Stimulated activated CD8-positive, alpha-beta memory T cell treated with anti-CD3 and anti-CD28 coated beads, Interleukin-15, amount 100 ng/mL, for 48 hours (primary cell): ENCODE results near the gene SMG7.

ENCODE experiments used
- DNase-seq, 2 donors: peaks; one replicate each; pipeline ENCODE4 v3.0.0-alpha.2; 2020; ENCODE audit warnings: low read depth in 2 of 2

SMG7 gene

DNA sequence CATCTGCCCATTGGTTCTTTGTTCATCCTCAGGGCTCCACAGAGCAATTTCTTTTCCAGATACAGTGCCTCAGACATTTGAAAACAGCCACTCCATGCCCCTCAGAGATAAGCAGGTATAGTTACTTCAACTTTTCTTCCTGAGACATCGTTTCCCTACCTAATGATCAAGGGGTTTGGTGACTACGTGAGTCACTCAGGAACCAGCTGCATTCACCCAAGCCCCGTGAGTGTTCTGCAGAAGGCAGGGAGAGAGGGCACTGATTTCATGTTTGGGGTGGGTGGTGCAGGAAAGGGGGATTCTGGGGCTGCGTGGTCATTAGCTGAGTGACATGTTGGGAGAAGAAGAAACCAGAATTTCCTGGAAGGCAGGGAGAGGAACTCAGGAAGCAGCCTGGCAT lies 93.0 kb downstream of the SMG7 start:
- no peak for DNase-seq

DNA sequence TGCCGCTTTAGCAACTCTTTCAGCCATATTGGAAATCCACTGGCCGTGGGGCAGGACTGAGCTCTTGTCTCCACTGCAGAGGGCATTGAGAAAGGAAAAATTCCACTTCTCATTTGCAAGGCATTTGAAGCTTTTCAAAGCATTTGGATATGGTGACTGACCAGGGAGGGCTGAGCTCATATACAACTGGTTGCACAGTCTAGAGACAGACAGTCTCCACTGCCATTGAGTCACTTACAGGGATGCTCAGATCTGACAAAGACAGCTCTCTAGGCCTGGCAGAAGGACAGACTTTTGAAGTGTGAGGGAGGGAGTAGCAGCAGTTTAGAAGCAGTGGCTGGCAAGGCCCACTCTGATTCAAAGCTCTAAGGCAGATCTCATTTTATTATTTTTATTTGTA lies 93.7 kb downstream of the SMG7 start:
- DNase-seq, result no peak

DNA sequence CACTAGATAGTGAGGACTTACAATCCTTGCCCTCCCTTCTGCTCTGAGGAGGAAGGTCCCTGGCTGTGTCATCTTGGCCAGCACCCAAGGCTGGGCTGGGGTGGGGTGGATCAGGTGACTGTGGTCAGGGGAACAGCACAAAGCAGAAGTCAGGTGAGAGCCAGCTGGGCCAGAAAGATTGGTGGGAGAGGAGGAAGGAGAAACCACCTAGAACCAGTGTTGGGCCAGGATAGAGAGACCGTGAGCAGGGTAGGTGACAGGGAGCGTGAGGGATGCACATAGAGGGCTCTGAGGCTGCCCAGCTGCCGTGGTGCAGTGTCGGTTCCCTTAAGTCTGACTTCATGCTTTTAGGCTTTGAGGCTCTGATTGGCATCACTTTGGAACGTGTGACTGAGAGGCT lies 95.3 kb downstream of the SMG7 start:
- DNase-seq, result no peak

DNA sequence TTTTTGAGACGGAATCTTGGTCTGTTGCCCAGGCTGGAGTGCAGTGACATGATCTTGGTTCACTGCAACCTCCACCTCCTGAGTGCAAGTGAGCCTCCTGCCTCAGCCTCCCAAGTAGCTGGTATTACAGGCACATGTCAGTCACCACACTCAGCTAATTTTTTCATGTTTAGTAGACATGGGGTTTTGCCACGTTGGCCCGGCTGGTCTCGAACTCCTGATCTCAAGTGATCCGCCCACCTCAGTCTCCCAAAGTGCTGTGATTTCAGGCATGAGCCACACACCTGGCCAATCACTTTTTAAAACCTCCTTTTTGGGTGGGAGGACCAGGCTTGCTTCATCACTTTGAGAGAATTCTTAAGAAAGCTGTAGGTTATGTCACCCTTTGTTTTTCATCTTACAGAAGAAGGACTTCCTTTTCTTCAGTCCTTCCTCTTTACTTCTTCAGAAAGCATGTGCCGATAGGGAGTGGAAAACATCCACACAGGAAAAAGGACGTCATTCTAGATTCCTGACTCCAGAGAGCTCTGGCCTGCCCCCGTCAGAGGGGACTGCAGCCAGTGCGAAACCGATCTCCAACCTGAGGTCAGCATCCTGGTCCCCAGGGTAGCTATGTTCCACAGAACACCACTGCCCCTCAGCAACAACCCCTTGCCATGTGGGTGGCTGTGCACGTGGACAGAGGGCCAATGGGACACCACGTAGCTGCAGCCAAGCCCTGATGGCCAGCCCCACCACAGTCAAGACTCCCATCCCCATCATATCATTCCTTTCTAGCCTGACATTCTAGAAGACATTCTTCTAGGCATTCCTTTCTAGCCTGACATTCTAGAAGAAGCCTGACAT lies 96.1 kb downstream of the SMG7 start:
- DNase-seq, result no peak

DNA sequence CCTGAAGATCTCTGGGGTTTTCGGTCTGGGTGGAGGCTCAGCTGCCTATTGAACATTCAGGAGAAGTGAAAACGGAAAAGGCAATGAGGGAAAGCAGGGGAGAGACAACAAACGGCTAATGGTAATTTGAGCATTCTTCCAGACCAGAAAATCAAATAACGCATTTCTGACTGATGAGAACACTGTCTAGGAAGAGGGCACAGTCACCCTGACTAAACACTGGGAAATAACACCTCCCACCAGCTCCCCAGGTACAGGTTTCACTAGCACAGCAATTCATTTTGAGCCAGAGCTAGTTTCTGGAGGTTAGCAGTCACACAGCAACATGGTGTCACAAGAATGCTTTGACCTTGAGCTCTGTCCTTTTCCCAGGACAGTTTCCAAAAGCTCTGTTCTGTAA lies 96.8 kb downstream of the SMG7 start:
- no peak for DNase-seq

DNA sequence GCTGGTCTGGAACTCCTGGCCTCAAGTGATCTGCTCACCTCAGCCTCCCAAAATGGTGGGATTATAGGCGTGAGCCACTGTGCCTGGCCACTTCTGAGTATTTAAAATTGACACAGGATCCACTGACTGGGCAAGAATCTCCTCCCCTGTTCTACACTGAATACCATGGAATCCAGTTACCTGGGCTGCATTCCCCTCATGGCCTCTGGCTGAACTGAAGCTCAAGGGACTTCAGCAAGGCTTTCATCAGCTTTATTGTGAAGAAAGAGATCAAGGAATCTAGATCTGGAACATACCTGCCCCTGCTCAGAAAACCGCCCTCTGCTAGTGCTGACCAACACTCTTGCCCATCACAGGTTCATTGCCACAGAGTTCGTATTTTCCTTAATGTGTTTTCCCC lies 97.5 kb downstream of the SMG7 start:
- DNase-seq, result no peak

DNA sequence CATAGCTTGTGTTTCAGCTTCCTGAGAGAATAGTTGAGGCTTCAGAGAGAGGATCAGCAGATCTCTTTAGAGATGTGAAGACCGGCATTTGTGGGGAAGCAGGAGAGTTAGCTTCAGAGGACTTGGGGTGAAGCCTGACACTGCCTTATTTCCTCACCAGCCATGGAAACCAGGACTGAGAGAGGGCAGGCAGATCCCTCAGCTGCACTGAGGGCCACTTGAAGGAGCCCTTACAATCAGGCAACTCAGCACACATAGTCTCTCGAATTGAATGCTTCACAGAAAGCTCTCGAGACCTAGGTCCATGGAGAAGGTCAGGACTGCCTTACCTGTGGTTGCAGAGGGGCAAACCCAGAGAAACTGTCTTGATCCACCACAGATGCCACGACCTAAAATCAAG lies 98.2 kb downstream of the SMG7 start:
- no peak for DNase-seq

DNA sequence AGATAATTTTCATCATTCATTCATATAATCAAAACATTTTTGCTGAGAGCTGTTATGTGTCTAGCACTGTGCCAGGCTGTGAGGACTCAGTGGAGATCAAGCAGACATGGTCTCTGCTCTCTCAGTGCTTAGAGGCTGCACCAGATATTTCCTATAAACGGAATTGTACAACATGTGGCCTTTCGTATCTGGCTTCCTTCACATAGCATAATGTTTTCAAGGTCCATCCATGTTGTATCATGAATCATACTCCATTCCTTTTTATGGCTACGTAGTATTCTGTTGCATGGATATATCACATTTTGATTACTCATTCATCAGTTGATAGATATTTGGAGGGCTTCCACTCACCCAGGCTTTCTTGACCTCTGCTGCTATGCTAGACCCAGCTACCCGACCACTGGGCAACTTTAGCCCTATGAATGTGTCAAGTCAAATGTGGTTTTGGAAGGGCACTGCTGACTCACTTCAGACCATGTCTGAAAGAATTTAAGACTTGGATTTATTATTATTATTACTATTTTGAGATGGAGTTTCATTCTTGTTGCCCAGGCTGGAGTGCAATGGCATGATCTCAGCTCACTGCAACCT lies 99.5 kb downstream of the SMG7 start:
- DNase-seq, result no peak

DNA sequence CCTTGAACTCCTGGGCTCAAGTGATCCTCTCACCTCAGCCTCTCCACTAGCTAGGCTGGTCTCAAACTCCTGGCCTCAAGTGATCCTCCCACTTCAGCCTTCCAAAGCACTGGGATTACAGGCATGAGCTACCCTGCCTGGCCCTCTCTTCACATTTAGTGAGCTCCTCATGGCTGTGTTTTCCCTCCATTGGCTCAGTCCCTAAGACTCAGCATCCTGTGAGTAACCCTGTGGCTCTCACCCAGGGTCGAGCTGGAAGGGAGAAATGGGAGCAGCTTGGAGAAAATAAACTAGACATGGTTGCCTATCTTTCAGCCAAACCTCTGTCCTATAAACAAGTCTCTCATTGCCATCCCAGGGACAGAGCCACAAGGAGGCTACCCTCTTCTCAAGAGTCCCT lies 100.4 kb downstream of the SMG7 start:
- DNase-seq, result no peak

DNA sequence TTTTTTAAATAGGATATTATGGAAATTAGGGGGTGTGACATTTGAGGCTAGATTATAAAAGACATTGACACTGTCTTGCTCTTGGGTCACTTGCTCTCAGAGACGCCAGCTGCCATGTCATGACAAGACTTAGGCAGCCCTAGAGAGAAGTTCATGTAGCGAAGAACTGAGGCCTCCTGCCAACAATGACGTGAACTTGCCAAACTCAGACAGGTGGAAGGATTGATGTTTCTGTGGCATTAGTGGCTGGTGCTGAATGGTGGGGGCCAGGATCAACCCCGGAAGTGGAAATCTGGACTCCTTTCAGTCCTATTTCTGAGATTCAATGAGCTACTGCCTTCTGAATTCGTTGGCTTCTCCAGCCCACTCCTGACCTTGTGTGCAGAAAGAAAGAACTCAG lies 103.3 kb downstream of the SMG7 start:
- no peak for DNase-seq

DNA sequence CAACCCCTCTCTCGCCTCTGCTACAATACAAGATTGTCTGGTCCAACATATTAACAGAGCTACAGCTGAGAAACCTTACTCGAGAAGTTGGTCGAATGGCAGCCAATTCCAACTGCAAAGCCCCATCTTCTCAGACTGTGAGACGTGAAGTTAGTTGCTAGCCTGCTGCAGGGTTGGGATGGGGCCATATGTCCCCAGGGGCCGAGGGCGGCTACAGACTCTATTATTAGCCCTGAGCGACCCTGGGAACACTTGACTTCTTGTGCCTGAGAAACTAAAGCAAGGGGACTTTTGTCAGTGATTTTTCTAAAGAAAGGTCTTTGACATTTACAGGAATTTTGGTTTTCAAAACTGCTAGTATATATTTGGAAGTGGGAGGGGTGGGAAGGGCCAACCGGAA lies 104.2 kb downstream of the SMG7 start:
- DNase-seq, result no peak

DNA sequence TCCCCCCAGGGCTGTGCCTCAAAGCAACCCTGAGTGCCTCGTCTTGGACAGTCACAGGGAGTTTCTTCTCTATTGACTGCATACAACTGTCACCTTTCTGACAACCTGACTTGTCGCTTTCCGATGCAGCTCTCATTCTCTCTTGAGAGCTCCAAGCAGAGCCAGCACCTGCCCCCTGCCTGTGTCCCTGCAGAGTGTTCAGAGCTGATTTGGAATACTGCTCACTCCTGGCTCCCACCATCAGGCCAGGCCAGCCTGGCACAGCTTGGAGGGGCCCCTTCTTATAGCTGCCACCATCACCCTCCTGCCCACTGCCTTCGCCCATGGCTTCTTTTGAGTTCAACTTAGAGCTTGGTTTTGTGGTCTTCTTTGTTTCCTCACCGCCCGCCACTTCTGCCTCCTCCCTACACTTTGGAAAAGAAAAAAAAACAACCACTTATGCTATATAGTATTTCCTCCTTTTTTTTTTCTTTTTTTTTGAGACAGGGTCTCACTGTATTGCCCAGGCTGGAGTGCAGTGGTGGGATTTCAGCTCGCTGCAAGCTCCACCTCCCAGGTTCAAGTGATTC lies 105.7 kb downstream of the SMG7 start:
- DNase-seq, result no peak

DNA sequence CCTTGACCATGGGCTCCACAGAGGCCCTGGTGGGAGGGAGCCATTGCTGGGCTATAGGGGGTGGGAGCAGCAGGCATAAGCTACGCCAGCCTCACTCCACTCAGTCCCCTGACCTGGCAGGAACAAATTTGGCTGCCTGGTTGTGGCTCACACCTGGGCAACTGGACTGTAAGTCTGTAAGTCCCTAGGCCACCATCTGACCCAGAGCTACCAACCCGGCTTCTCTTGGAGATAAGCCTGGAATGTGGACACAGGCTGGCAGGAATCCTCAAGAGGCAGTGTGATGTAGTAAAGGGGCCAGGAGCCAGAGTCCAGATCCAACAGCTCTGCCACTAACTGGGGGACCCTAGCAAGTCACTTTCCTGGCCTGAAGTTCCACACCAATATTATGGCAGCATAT lies 106.6 kb downstream of the SMG7 start:
- no peak for DNase-seq

DNA sequence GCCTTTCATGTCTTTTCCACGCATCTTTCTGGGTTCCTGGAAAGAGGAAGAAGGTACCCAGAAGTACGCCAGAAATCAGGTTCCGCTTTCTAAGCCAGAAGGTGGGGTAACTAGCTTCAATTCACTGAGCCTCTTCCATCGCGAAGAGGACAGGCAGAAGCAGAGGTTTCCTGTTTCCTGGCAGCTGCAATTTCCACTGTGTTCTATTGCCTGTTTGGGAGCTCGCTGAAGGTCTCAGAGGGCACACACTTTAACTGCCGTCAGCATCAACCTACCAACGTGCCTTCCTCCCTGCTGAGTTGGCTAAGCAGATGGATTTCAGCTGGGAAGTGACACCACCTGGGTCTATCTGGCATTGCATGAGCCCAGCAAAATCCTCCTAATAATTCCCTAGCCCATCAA lies 108.0 kb downstream of the SMG7 start:
- no peak for DNase-seq

DNA sequence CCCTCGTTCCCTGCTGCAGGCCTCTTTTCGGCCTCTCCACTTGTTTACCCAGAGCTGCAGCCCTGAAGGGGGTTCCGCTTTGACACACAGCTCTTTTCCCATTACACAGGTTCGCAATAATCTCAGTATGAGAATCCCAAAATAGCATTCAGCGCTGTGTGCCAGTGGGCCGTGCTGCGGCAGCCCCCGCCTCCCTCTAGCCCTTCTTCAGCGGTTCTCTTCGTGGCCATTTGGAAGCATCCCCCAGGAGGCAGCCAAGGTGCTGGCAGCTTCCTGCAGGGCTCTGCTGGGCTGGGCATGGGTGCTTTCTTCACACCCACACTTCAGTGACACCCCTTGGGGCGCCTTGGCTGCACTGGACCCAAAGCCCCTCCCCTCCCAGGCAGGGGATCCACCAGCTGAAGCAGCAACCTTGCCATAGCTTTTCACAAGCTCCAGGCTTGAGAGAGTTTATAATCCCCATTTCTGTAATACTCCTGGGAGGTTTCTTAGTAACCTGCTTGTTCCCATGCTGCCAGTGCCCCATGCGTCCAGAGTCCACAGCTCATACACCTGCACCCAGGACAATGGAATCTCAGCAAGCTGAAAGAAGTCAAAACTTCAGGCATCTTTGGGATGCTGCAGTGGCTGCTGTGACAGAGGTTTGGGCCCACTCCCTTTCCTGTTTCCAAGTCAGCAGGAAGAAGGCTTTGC lies 109.9 kb downstream of the SMG7 start:
- DNase-seq, result no peak

DNA sequence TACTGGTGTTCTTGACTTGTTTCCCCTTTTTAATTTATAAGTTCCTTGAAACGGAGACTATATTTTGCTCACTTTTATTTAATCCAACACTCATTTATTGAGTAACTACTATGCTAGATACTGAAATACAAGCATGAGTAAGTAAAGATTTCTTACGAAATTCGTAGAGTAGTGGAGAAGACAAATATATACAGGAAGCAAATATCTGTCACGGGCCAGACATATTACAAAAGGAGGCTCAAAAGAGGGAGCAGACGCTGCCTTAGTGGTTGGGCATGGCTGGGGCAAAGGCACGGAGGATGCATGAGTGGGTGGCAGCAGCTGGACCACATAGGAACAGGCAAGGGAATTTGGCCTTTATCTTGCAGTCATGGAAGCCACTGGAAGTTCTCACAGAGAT lies 111.2 kb downstream of the SMG7 start:
- DNase-seq, result no peak

DNA sequence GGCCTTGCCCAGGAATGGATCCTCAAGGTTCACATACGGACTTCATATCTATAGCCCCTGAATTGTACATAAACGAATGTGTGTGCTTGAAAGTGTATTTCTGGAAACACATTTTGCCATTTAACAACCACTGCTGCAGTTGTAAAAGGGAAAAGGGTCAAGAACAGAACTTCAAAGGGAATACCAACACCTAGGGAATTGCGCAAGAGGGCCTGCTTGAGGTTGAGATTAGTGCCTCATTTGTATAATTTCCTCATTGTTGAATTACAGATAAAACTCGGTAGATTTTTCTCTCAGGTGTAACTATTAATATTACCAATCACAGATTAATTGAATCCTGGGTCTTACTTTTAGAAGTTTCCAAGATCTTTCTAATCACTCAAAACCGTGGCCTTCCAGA lies 111.8 kb downstream of the SMG7 start:
- no peak for DNase-seq

DNA sequence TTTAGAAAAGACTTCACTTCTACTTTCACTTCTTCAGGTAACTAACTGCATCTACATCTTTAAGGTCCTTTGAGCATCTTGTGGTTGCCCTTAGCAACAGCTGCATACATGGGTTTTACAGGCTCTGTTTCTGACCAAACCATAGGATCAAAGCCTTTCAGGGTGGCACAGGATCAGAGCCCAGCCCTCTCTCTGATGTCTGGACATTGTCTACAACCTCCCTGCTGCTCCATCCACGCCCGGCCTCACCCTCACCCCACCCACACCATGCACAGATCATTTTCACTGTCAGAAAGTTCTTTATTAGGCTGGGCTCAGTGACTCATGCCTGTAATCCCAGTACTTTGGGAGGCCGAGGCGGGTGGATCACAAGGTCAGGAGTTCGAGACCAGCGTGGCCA lies 112.7 kb downstream of the SMG7 start:
- DNase-seq, result no peak

DNA sequence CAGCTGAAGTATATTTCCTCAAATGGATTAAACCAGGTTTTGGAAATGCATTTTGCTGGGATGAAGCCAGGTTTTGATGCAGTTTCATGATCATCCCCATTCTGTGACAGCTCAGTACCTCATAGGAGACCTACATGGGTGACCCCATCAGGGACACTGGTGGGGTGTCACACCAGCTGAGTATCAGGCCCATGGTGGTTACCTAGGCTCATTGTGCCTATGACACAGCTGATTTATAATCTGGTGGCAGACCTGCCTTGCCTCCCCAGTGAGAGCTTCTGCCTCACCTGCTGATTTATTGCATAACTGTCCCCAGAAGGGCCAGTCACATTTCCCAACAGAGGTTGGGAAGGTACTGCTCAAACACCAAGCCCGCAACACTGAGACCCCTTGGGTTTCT lies 114.2 kb downstream of the SMG7 start:
- DNase-seq, result no peak

DNA sequence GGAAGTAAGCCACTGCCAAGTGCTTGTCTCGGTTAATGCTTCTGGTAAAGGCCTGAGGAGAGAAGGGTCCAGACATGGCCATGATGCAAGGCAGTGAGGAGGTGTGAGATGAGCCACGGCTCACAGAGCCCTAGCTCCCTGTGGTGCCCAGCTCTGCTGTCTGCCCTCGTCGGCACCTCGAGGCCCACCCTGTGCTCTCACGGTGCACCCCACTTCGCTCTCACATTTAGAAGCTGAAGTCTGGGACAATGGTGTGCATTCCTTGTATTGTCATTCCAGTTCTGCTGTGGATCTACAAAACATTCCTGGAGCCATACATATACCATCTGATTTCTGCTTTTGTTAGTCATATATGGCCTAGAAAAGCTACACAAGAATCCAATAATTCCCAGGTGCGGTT lies 114.6 kb downstream of the SMG7 start:
- DNase-seq, result no peak

DNA sequence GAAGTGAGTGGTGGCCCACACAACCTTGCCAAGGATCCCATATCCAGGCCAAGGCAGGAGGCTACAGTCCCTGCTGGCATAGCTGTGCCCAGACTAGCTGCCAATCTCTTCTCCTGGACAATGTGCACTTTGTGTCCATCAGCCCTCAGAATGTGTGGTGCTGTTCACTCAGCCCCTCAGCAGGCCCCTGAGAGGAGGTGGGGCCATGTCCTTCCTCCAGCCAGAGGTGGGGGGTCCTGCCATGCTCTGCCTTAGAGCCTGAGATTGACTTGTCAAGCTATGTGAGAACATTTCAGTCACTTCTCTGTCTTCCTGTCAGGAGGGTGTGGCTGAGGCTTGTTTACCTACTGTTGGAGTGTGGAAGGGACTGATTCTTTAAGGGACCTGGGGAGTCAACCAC lies 116.5 kb downstream of the SMG7 start:
- no peak for DNase-seq

DNA sequence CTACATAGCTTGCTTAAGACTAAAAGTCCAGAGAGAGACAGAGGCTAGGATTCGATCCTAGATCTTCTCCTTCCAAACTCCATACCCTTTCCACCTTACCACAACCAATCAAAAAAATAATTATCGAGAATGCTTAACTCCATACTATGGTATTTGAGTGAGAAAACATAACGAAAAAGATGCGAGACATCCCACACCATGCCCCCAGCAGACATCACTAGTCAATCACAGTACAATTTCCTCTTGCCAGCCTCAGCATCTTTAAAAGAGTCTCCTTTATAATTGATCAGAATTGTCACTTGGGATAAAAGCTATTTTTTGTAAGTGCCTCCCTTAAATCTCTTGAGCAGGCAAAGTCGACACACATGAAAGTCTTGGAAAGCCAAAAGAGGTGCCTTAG lies 117.1 kb downstream of the SMG7 start:
- DNase-seq, result no peak

DNA sequence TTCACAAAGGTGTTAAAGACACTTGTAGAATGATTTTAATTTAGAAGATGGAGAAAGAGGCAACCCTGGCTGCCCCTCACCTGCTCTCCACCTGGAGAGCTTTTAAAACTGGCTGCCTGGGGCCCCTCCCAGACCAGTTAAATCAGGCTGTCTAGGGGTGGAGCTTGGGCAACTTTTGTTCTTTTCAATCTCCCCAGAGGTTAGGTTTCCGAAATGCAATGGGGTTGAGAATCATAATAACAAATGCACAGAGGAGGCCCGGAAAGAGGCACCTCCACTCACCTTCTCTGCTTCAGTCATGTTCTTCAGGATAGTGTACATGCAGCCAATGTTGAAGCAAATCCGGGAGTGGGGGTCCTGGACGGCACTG lies 117.6 kb downstream of the SMG7 start:
- no peak for DNase-seq
